Measurements from ENCODE around the gene NPHP4. TPM values are rescaled to one million over a fixed set of nuclear protein-coding genes. Genes with fewer than 3 reads are reported as not detected.

NPHP4 gene
- total and polyA plus RNA-seq, 2 donors (not counting 3 experiments of a cell fraction or from before 2014, with no cell fraction given), result 4.4 to 11.7 TPM

DNA sequence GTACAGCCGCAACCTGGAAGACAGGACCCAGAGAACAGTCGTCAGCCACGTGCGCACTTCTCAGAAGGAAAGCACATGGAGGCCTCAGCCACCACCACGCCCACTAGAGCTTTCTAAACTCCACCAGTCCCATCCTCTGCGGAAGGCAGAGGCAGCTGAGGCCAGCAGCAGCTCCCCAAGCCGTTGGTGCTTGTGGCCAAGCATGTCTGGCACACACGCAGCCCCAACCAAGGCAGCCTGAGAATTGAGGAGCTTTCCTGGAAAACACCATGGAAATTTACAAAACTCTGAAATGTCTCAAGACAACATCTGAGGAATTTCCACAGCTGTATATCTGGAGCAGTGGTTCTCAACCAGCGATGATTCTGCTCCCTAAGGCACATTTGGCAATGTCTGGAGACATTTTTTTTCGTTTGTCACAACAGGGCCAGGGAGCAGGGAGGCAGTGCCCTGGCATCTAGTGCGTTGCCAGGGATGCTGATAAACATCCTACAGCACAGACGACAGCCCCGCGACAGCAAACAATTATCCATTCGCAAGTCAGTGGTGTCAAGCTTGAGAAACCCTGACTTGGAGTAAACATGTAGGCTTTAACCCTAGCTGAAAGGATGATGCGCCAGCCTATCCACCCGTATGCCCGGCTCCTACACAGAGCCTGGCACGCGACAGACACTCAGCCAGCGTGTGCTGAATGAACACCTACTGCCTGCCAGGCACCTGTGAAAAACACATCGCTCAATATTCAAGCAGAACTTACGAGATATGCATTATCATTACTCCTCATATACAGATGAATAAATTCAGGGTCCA, 24.7 kb downstream of the NPHP4 start:
- Histone ChIP-seq H3K79me2 (ENCODE audit: control insufficient read depth, insufficient read depth, low read length) (no peaks in the 10 kb centered on the region), H4K20me1 (replicated peaks; ENCODE audit: control insufficient read depth, extremely low read depth, insufficient read depth, low read length) (no peaks in the 10 kb centered on the region), H3K27me3 (ENCODE audit: control insufficient read depth in 2 of 2, insufficient read depth in 2 of 2, low read length in 2 of 2) (no peaks in the 10 kb centered on the region), H2AFZ (ENCODE audit: low read depth, low read length) (no peak overlapping the region), H3K36me3 (ENCODE audit: control insufficient read depth in 2 of 2, extremely low read depth in 1 of 2, insufficient read depth in 2 of 2, low read length in 2 of 2) (peaks cover 0 to 2% of the 10 kb centered on the region in 2 experiments), H3K4me1 (ENCODE audit: control insufficient read depth, extremely low read depth, insufficient read depth, low read length) (no peaks in the 10 kb centered on the region), H3K9ac (replicated peaks; ENCODE audit: extremely low read depth, insufficient read depth, low read length) (no peak overlapping the region), H3K9me3 (replicated peaks; ENCODE audit: control insufficient read depth, insufficient read depth, low read length) (no peaks in the 10 kb centered on the region), H3K4me3 (replicated peaks in 1 of 3; ENCODE audit: insufficient read depth in 1 of 3, low read depth in 1 of 3, low read length in 3 of 3) (no peak overlapping the region), H3K9me1 (replicated peaks; ENCODE audit: control insufficient read depth, extremely low read depth, insufficient read depth, low read length) (no peaks in the 10 kb centered on the region), H3K27ac (ENCODE audit: insufficient read depth, low read depth, low read length) (no peak overlapping the region), H3K4me2 (ENCODE audit: insufficient read depth, low read length) (no peak overlapping the region)
- CTCF ChIA-PET, result no interaction called here
- FAIRE-seq (no peak), DNase-seq (ENCODE audit: low read depth, low spot score) (no peak)
- dilution Hi-C loops (cut with MboI; ENCODE audit: extremely low pct_ligation_motif_present, low sequenced_read_pairs), result no loop called here
- TF ChIP-seq FOS (IDR thresholded peaks at IDR 0.05; ENCODE audit: borderline replicate concordance, insufficient read depth, low read length) (no peak), POLR2AphosphoS5 (IDR thresholded peaks at IDR 0.05; ENCODE audit: insufficient read depth, low read depth, low read length) (no peak), MYC (IDR thresholded peaks at IDR 0.05; ENCODE audit: low read depth, low read length) (no peak), GATA2 (IDR thresholded peaks at IDR 0.05; ENCODE audit: insufficient read depth, insufficient read length, low read depth, low read length) (no peak), JUN (IDR thresholded peaks at IDR 0.05; ENCODE audit: borderline replicate concordance, insufficient read depth, insufficient read length, low read depth) (no peak)
- TF ChIP-seq, protein P1, sequence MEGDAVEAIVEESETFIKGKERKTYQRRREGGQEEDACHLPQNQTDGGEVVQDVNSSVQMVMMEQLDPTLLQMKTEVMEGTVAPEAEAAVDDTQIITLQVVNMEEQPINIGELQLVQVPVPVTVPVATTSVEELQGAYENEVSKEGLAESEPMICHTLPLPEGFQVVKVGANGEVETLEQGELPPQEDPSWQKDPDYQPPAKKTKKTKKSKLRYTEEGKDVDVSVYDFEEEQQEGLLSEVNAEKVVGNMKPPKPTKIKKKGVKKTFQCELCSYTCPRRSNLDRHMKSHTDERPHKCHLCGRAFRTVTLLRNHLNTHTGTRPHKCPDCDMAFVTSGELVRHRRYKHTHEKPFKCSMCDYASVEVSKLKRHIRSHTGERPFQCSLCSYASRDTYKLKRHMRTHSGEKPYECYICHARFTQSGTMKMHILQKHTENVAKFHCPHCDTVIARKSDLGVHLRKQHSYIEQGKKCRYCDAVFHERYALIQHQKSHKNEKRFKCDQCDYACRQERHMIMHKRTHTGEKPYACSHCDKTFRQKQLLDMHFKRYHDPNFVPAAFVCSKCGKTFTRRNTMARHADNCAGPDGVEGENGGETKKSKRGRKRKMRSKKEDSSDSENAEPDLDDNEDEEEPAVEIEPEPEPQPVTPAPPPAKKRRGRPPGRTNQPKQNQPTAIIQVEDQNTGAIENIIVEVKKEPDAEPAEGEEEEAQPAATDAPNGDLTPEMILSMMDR (IDR thresholded peaks at IDR 0.05; ENCODE audit: extremely low read depth in 1 of 2, insufficient read depth in 1 of 2, low read depth in 1 of 2, low read length in 2 of 2), result no peak
- TF ChIP-seq, protein P2, sequence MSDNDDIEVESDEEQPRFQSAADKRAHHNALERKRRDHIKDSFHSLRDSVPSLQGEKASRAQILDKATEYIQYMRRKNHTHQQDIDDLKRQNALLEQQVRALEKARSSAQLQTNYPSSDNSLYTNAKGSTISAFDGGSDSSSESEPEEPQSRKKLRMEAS (IDR thresholded peaks at IDR 0.05; ENCODE audit: insufficient read depth, insufficient read length), result no peak
- POLR2A ChIA-PET, result no interaction called here
- intact Hi-C loops (cut with micrococcal nuclease), result no loop called here
- BruUV-seq (replicated peaks), result no TSS peak

All from endothelial cell of umbilical vein (primary cell).